HepG2 (cell line): Measurements from ENCODE around the gene PIGL.

Experiments
- HOXA9 ChIP-seq: sonication (generic); formaldehyde crosslinking; IDR thresholded peaks from 2 replicates; pipeline ENCODE4 v1.8.1; 2022; ENCODE audit warnings: missing genetic modification reagents, mild to moderate bottlenecking, moderate library complexity, borderline replicate concordance
- JUND ChIP-seq: sonication (generic); formaldehyde crosslinking; IDR thresholded peaks from 2 replicates; pipeline ENCODE4 v1.8.0; 2022; ENCODE audit warnings: mild to moderate bottlenecking, missing genetic modification reagents
- POLR2A ChIP-seq, 2 experiments: IDR thresholded peaks; 2 replicates each; pipeline ENCODE4 v1.6.1; 2011; ENCODE audit warnings: low read depth in 2 of 2, low read length in 2 of 2, mild to moderate bottlenecking in 1 of 2, moderate library complexity in 1 of 2; ENCODE audit not compliant: insufficient read depth in 1 of 2
- POLR2AphosphoS5 ChIP-seq: IDR thresholded peaks from 2 replicates; pipeline ENCODE4 v1.6.1; 2012; ENCODE audit warnings: low read depth, low read length
- SIN3A ChIP-seq: IDR thresholded peaks from 2 replicates; pipeline ENCODE4 v1.6.1; 2011; ENCODE audit warnings: low read depth, mild to moderate bottlenecking, control low read depth, low read length, borderline replicate concordance
- SMAD1 ChIP-seq: sonication (generic); formaldehyde crosslinking; IDR thresholded peaks from 2 replicates; pipeline ENCODE4 v1.4.0; 2020; ENCODE audit warnings: missing genetic modification reagents, low read depth, mild to moderate bottlenecking, borderline replicate concordance
- SP2 ChIP-seq: sonication (generic); formaldehyde crosslinking; IDR thresholded peaks from 2 replicates; pipeline ENCODE4 v1.5.1; 2020; ENCODE audit warnings: mild to moderate bottlenecking, missing genetic modification reagents
- TF ChIP-seq, protein P1 (sequence below): sonication (generic); formaldehyde crosslinking; IDR thresholded peaks from 2 replicates; pipeline ENCODE4 v1.4.0; 2020; ENCODE audit warnings: missing genetic modification reagents
- TF ChIP-seq, protein P2 (sequence below): sonication (generic); formaldehyde crosslinking; IDR thresholded peaks from 2 replicates; pipeline ENCODE4 v1.9.0; 2021; ENCODE audit warnings: missing genetic modification reagents, mild to moderate bottlenecking, borderline replicate concordance
- TF ChIP-seq, protein P3 (sequence below): sonication (generic); formaldehyde crosslinking; IDR thresholded peaks from 2 replicates; pipeline ENCODE4 v1.4.0; 2020; ENCODE audit warnings: missing genetic modification reagents
- TF ChIP-seq, protein P4 (sequence below): IDR thresholded peaks from 2 replicates; pipeline ENCODE4 v1.6.1; 2012; ENCODE audit warnings: low read length, improper control_type of control experiment
- TF ChIP-seq, protein P5 (sequence below): sonication (generic); formaldehyde crosslinking; IDR thresholded peaks from 2 replicates; pipeline ENCODE4 v1.4.0; 2020; ENCODE audit warnings: missing genetic modification reagents

DNA sequence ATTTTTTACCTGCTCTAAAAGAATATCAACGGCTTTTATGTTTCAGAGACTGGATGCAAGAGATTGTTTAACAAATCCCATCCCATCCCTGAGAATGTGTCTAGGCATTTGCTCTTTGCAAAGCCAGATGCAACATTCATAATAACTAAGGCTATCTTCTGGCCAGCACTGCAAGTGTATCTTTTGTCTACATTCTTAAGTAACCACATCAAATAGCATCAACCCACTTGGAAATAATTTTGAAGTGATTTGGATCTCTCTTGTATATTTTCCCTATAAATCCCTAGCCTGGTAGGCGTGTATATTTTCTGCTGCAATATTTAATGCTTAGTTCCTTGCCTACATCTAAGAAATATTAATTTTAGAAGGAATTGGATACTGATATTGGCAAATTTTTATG is 64.3 kb downstream of the PIGL start:
- TF ChIP-seq POLR2A (IDR thresholded peaks at IDR 0.05; ENCODE audit: insufficient read depth in 1 of 2, low read depth in 2 of 2, low read length in 2 of 2) (no peak), SMAD1 (CRISPR knock-in tag) (no peak), SIN3A (no peak), SP2 (CRISPR knock-in tag) (no peak), POLR2AphosphoS5 (no peak), HOXA9 (CRISPR knock-in tag) (no peak), JUND (CRISPR knock-in tag) (no peak)
- TF ChIP-seq, protein P1, sequence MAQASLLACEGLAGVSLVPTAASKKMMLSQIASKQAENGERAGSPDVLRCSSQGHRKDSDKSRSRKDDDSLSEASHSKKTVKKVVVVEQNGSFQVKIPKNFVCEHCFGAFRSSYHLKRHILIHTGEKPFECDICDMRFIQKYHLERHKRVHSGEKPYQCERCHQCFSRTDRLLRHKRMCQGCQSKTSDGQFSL (CRISPR knock-in tag) = no peak
- TF ChIP-seq, protein P2, sequence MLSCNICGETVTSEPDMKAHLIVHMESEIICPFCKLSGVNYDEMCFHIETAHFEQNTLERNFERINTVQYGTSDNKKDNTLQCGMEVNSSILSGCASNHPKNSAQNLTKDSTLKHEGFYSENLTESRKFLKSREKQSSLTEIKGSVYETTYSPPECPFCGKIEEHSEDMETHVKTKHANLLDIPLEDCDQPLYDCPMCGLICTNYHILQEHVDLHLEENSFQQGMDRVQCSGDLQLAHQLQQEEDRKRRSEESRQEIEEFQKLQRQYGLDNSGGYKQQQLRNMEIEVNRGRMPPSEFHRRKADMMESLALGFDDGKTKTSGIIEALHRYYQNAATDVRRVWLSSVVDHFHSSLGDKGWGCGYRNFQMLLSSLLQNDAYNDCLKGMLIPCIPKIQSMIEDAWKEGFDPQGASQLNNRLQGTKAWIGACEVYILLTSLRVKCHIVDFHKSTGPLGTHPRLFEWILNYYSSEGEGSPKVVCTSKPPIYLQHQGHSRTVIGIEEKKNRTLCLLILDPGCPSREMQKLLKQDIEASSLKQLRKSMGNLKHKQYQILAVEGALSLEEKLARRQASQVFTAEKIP = no peak
- TF ChIP-seq, protein P3, sequence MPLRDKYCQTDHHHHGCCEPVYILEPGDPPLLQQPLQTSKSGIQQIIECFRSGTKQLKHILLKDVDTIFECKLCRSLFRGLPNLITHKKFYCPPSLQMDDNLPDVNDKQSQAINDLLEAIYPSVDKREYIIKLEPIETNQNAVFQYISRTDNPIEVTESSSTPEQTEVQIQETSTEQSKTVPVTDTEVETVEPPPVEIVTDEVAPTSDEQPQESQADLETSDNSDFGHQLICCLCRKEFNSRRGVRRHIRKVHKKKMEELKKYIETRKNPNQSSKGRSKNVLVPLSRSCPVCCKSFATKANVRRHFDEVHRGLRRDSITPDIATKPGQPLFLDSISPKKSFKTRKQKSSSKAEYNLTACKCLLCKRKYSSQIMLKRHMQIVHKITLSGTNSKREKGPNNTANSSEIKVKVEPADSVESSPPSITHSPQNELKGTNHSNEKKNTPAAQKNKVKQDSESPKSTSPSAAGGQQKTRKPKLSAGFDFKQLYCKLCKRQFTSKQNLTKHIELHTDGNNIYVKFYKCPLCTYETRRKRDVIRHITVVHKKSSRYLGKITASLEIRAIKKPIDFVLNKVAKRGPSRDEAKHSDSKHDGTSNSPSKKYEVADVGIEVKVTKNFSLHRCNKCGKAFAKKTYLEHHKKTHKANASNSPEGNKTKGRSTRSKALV = no peak
- TF ChIP-seq, protein P4, sequence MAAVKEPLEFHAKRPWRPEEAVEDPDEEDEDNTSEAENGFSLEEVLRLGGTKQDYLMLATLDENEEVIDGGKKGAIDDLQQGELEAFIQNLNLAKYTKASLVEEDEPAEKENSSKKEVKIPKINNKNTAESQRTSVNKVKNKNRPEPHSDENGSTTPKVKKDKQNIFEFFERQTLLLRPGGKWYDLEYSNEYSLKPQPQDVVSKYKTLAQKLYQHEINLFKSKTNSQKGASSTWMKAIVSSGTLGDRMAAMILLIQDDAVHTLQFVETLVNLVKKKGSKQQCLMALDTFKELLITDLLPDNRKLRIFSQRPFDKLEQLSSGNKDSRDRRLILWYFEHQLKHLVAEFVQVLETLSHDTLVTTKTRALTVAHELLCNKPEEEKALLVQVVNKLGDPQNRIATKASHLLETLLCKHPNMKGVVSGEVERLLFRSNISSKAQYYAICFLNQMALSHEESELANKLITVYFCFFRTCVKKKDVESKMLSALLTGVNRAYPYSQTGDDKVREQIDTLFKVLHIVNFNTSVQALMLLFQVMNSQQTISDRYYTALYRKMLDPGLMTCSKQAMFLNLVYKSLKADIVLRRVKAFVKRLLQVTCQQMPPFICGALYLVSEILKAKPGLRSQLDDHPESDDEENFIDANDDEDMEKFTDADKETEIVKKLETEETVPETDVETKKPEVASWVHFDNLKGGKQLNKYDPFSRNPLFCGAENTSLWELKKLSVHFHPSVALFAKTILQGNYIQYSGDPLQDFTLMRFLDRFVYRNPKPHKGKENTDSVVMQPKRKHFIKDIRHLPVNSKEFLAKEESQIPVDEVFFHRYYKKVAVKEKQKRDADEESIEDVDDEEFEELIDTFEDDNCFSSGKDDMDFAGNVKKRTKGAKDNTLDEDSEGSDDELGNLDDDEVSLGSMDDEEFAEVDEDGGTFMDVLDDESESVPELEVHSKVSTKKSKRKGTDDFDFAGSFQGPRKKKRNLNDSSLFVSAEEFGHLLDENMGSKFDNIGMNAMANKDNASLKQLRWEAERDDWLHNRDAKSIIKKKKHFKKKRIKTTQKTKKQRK = no peak
- TF ChIP-seq, protein P5, sequence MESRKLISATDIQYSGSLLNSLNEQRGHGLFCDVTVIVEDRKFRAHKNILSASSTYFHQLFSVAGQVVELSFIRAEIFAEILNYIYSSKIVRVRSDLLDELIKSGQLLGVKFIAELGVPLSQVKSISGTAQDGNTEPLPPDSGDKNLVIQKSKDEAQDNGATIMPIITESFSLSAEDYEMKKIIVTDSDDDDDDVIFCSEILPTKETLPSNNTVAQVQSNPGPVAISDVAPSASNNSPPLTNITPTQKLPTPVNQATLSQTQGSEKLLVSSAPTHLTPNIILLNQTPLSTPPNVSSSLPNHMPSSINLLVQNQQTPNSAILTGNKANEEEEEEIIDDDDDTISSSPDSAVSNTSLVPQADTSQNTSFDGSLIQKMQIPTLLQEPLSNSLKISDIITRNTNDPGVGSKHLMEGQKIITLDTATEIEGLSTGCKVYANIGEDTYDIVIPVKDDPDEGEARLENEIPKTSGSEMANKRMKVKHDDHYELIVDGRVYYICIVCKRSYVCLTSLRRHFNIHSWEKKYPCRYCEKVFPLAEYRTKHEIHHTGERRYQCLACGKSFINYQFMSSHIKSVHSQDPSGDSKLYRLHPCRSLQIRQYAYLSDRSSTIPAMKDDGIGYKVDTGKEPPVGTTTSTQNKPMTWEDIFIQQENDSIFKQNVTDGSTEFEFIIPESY (CRISPR knock-in tag) = no peak
